Stimulated activated CD4-positive, alpha-beta T cell treated with anti-CD3 and anti-CD28 coated beads, Interleukin-1b, Interleukin-23, amount 100 ng/mL, for 1 hour (primary cell): Measurements from ENCODE around the gene POLR2E.

Experiments
- DNase-seq, 2 donors: peaks; one replicate each; pipeline ENCODE4 v3.0.0-alpha.2; 2020; ENCODE audit warnings: low read depth in 2 of 2

The POLR2E gene

DNA sequence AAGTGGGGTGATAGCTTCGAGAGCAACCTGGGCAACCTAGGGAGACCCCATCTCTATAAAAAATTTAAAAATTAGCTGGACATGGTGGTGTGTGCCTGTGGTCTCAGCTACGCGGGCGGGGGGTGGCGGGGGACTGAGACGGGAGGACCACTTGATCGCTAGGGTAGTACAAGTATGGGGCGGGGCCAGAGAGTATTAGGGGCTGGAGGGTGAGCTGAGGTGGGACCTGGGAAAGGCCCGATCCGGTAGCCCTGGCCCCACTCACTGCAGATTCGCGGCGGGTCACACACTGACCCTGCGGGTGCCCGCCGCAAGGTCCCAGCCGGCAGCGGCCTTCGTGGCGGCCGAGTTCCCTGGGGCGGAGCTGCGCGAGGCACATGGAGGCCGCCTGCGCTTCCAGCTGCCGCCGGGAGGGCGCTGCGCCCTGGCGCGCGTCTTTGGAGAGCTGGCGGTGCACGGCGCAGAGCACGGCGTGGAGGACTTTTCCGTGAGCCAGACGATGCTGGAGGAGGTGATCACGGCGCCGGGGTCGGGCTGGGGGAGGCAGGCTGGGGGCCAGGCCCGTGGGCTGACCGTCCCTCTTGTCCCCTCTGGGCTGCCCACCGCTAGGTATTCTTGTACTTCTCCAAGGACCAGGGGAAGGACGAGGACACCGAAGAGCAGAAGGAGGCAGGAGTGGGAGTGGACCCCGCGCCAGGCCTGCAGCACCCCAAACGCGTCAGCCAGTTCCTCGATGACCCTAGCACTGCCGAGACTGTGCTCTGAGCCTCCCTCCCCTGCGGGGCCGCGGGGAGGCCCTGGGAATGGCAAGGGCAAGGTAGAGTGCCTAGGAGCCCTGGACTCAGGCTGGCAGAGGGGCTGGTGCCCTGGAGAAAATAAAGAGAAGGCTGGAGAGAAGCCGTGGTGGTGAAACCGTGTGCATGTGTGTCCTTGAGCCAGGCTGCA lies 30.2 kb downstream of the POLR2E start:
- peak; percentile 42 to 49 for DNase-seq

DNA sequence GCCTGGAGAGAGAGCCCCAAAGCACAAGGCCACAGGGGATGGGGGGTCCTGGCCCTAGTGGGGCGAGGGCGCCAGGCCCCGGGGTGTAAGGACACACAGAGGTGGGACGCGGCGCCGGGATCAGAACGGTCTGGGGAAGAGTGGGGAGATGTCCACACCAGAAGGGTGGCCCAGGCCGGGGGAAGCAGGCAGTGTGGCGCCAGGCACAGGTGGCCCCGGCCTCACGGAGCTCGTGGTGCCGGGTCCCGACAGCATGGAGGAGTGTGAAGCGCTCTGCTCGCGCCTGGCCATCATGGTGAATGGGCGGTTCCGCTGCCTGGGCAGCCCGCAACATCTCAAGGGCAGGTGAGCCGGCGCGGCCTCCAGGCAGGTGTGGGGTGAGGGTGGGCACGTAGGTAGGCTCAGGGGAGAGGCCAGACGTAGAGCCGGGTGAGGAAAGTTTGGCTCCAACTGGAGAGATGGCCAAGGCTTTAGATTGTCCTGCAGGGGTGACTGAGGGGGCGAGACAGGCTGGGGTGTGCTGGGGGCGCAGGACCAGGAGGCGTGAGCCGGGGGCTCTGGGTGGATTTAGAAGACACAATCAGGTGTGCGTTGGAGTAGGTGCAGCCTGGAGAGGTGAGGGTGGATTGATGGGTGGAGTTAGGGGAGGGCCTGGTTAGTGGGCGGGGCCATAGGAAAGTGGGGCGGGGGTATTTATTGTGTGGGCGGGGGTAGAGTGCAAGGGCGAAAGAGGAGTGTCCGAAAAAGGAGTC lies 31.1 kb downstream of the POLR2E start:
- DNase-seq, result no peak

GRCh38 chr19:1063030-1063908 lies 31.9 kb downstream of the POLR2E start:
- no peak for DNase-seq

DNA sequence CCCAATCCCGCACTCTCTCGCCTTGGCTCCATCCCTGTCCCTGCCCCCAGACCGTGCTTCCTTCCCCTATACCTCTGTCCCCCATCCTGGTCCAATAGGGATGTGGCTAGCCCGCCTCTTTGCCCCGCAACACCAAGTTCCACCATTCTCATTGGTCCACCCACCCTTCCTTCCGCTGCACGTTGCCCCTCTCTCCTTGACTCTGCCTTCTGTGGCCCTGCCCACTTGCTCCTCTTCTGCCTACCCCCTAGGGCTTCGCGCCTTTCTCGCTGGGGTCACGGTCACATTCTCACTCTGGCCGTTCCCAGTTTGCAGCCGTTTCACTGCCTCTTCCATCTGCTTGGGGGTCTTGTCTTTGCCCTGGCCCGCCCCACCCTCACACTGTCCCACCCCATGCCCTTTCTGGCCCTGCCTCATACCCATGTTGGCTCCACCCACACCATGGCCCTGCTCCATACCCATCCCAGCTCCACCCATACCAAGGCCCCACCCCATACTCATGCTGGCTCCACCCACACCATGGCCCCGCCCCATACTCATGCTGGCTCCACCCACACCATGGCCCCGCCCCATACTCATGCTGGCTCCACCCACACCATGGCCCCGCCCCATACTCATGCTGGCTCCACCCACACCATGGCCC lies 32.7 kb downstream of the POLR2E start:
- DNase-seq, result no peak

- DNase-seq, result no peak
These were observed 33.2 kb downstream of the POLR2E start for GRCh38 chr19:1061987-1062386.

GRCh38 chr19:1060689-1061088 lies 34.5 kb downstream of the POLR2E start:
- no peak for DNase-seq

DNA sequence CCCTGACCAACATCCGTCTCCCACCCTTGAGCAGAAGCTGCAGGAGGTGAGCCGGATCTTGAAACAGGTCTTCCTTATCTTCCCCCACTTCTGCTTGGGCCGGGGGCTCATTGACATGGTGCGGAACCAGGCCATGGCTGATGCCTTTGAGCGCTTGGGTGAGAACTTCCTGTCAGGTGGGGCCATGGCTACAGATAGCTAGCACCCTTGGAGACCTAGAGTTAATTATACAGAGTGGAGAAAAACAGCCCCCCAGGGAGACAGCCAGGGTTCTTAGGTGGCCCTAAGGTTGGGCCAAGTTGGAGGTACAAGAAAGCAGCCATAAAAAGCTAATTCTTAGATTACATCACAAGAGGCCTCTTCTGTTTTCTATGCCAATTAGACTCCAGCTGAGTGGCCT lies 37.1 kb downstream of the POLR2E start:
- no peak for DNase-seq

DNA sequence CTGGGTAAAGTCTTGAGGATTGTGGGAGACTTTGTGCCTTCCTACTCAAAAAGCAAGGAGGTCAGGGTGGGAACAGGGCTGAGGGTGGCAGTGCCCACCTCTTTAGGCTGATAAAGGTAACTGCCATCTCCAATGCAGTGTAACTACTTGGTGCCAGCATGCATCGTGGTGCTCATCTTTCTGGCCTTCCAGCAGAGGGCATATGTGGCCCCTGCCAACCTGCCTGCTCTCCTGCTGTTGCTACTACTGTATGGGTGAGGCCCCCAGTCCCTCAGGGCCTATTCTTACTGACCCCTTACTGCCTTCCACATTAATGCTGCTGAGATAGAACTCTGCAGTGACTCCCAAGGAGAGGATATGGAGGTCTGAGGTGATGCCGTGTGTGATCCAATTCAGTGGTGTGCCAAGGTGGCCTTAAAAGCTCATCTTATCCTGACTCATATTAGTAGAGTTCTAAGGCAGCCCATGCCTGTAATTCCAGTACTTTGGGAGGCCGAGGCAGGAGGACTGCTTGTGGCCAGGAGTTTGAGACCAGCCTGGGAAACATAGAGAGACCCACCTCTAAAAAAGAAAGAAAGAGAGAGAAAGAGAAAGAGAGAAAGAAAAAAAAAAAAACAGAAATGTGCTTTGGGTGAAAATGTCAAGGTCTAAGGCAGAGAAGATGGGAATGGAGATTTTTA lies 37.9 kb downstream of the POLR2E start:
- DNase-seq, result no peak

DNA sequence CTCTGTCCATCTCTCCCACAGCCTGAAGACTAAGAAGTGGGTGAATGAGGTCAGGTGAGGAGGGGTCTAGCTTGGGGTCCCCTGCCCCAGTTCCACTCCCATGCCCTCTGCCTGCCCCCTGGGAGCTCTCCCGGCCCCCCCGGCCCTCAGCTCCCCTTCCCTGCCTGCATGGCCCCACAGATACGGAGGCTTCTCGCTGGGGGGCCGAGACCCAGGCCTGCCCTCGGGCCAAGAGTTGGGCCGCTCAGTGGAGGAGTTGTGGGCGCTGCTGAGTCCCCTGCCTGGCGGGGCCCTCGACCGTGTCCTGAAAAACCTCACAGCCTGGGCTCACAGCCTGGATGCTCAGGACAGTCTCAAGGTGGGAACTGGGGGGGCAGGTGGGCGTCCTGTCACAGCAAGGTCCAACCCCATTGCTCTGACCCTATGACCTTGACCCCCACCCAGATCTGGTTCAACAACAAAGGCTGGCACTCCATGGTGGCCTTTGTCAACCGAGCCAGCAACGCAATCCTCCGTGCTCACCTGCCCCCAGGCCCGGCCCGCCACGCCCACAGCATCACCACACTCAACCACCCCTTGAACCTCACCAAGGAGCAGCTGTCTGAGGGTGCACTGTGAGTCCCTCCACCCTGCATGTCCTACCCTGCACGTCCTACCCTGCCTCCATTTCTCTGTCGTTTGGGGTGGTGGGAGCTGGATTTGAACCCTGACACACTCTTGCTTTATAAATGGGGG lies 39.1 kb downstream of the POLR2E start:
- DNase-seq, result no peak

GRCh38 chr19:1055028-1055425 lies 40.1 kb downstream of the POLR2E start:
- no peak for DNase-seq

- no peak for DNase-seq
These were observed 40.8 kb downstream of the POLR2E start for GRCh38 chr19:1054102-1055027.

- no peak for DNase-seq
These were observed 41.7 kb downstream of the POLR2E start for GRCh38 chr19:1053176-1054101.

- DNase-seq, result no peak
These were observed 42.7 kb downstream of the POLR2E start for GRCh38 chr19:1052349-1052975.

DNA sequence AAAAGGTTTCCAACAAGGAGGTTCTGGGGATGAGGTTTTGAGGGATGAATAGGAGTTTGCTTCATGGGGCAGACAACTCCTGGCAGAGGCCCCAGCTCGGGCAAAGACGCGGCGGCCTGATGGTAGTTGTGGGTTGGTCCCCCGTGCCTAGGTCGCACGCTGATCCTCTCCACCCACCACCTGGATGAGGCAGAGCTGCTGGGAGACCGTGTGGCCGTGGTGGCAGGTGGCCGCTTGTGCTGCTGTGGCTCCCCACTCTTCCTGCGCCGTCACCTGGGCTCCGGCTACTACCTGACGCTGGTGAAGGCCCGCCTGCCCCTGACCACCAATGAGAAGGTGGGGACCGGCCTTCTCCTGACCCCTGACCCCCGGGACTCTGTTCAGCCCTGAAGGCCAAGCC lies 43.4 kb downstream of the POLR2E start:
- DNase-seq, result no peak

DNA sequence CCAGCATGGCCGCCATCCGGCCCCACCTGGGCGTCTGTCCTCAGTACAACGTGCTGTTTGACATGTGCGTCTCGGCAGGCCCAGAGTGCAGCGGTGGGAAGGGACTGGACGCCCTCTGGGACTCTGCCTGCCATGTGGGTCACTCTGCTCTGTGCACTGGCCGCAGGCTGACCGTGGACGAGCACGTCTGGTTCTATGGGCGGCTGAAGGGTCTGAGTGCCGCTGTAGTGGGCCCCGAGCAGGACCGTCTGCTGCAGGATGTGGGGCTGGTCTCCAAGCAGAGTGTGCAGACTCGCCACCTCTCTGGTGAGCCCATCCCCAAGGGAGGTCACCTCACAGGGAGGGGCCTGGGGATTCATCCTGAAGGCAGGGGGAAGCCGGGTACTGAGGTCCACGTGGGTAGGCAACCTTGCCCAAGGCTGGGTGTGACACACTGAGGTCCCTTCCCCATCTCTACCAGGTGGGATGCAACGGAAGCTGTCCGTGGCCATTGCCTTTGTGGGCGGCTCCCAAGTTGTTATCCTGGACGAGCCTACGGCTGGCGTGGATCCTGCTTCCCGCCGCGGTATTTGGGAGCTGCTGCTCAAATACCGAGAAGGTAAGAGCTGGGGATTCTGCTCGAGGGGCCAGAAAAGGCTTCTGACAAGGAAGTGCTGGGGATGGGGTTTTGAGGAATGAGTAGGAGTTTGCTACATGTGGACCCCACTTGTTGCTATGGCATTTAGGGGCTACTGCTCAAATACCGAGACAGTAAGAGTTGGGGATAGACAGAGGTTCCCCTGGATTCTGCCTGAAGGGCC lies 44.0 kb downstream of the POLR2E start:
- no peak for DNase-seq

GRCh38 chr19:1049800-1050199 lies 45.4 kb downstream of the POLR2E start:
- DNase-seq, result no peak

DNA sequence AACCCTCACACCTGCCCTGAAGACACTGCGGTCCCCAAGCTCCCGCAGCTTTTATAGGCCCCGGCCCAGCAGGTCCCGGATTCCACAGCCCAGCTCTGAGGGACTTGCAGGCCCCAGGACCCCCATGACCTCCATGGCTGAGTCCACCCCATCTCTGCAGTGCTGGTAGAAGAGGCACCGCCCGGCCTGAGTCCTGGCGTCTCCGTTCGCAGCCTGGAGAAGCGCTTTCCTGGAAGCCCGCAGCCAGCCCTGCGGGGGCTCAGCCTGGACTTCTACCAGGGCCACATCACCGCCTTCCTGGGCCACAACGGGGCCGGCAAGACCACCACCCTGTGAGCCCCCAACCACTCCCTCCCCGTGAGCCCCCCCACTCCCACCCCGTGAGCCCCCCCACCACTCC lies 46.1 kb downstream of the POLR2E start:
- DNase-seq, result no peak
